Measurements from ENCODE around the gene GPT2. TPM values are rescaled to one million over a fixed set of nuclear protein-coding genes. Genes with fewer than 3 reads are reported as not detected.
"Not testable (repeated sequence)": the region's sequence is repeated elsewhere in the genome, so short reads cannot be mapped to it uniquely, and the experiment has no call there.

Gene GPT2
- total RNA-seq, 1 experiment from 2014 or later, result 68.8 TPM

DNA sequence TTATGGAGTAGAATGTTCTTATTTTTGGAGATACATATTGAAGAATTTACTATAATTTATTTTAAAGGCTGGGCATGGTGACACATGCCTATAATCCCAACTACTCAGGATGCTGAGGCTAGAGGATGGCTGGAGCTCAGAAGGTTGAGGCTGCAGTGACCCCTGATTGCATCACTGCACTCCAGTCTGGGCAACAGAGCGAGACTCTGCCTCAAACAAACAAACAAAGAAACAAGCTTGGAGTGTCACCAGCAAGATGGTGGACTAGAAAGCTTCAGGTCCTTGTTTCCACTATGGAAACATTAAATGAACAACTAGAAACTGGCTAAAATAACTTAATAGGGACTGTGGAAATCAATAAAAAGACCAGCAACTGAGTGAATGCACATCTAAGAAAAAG, 17.9 kb upstream of the GPT2 start:
- H3K4me1 Mint-ChIP-seq, result peaks cover 13 to 15% of the 10 kb centered on the region in 2 experiments
- Histone ChIP-seq H3K4me1 (ENCODE audit: insufficient read depth, low read length) (no peaks in the 10 kb centered on the region), H2BK12ac (ENCODE audit: insufficient read length, low read depth, low read length) (no peak overlapping the region), H3K79me2 (ENCODE audit: insufficient read depth, low read length) (no peaks in the 10 kb centered on the region), H2BK5ac (ENCODE audit: insufficient read length, low read length) (no peak overlapping the region), H4K20me1 (ENCODE audit: control insufficient read depth, insufficient read depth, insufficient read length) (no peaks in the 10 kb centered on the region), H2AFZ (ENCODE audit: low read length) (no peak overlapping the region), H4K8ac (replicated peaks; ENCODE audit: insufficient read length, low read depth, low read length) (no peak overlapping the region), H2AK5ac (ENCODE audit: insufficient read length, low read length) (no peak overlapping the region), H4K91ac (ENCODE audit: insufficient read length, low read depth, low read length) (no peak overlapping the region), H3K14ac (ENCODE audit: insufficient read depth, low read length) (no peak overlapping the region), H3K4ac (ENCODE audit: low read depth, low read length) (no peak overlapping the region), H3K9ac (ENCODE audit: extremely low read depth, insufficient read length, low read length) (no peak overlapping the region), H3K4me2 (ENCODE audit: insufficient read depth, insufficient read length, low read length) (no peak overlapping the region), H3K79me1 (ENCODE audit: insufficient read depth, low read depth, low read length, poor library complexity, severe bottlenecking) (no peaks in the 10 kb centered on the region), H3K23me2 (ENCODE audit: insufficient read length, low read depth, low read length, poor library complexity, severe bottlenecking) (no peaks in the 10 kb centered on the region), H3K23ac (ENCODE audit: insufficient read length, low read depth, low read length) (no peak overlapping the region), H3K27me3 (ENCODE audit: insufficient read depth, low read length) (no peaks in the 10 kb centered on the region), H3K18ac (ENCODE audit: insufficient read length, low read depth, low read length) (no peak overlapping the region), H2BK20ac (ENCODE audit: low read depth, low read length, poor library complexity, severe bottlenecking) (no peak overlapping the region), H3K27ac (ENCODE audit: insufficient read length, low read depth, low read length) (no peak overlapping the region), H3K9me3 (ENCODE audit: control insufficient read depth, low read depth, low read length) (no peaks in the 10 kb centered on the region), H2BK120ac (ENCODE audit: low read depth, low read length, poor library complexity, severe bottlenecking) (no peak overlapping the region), H3T11ph (ENCODE audit: low read length) (no peak overlapping the region), H4K5ac (ENCODE audit: insufficient read length, low read depth, low read length) (no peak overlapping the region), H3K56ac (ENCODE audit: insufficient read length, low read depth, low read length) (no peak overlapping the region), H2BK15ac (ENCODE audit: low read depth, low read length) (no peak overlapping the region)
- DNase-seq, result no peak
- peaks cover 10 to 12% of the 10 kb centered on the region in 2 experiments for H3K9me3 Mint-ChIP-seq
- H3K4me3 Mint-ChIP-seq, result no peak overlapping the region
- TF ChIP-seq CTCF (conservative IDR thresholded peaks at IDR 0.05), result no peak
- peaks cover 0 to 3% (median 0%) of the 10 kb centered on the region in 3 experiments; a peak in 2 of 7 replicates for H3K36me3 Mint-ChIP-seq (ENCODE audit: insufficient read depth in 1 of 3, low read depth in 3 of 3)
- WGBS (ENCODE audit: extremely low coverage, insufficient read length, low lambda C conversion rate), result no CpG with 5 or more reads among the region's 1 CpG
- no peaks in the 10 kb centered on the region; the same call in 1 of the 2 replicates for H3K27me3 Mint-ChIP-seq (ENCODE audit: low read depth)
- no peak overlapping the region for H3K27ac Mint-ChIP-seq

DNA sequence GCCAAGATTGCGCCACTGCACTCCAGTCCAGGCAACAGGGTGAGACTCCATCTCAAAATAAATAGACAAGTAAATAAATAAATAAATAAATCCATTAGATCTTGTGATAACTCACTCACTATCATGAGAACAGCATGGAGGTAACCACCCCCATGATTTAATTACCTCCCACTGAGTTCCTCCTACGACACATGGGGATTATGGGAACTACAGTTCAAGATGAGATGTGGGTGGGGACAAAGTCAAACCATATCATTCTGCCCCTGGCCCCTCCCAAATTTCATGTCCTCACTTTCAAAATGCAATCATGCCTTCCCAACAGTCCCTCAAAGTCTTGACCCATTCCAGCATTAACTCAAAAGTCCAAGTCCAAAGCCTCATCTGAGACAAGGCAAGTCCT, 16.7 kb upstream of the GPT2 start:
- not testable (repeated sequence) for H3K4ac ChIP-seq (ENCODE audit: low read depth, low read length); H3K27ac Mint-ChIP-seq; H3K9ac ChIP-seq (ENCODE audit: extremely low read depth, insufficient read length, low read length); H4K5ac ChIP-seq (ENCODE audit: insufficient read length, low read depth, low read length); H2BK5ac ChIP-seq (ENCODE audit: insufficient read length, low read length); H3K27me3 Mint-ChIP-seq (ENCODE audit: low read depth); H2AFZ ChIP-seq (ENCODE audit: low read length); H4K91ac ChIP-seq (ENCODE audit: insufficient read length, low read depth, low read length); H3K4me2 ChIP-seq (ENCODE audit: insufficient read depth, insufficient read length, low read length); H3K4me1 ChIP-seq (ENCODE audit: insufficient read depth, low read length); H3T11ph ChIP-seq (ENCODE audit: low read length); H3K14ac ChIP-seq (ENCODE audit: insufficient read depth, low read length); H3K79me2 ChIP-seq (ENCODE audit: insufficient read depth, low read length); H3K23me2 ChIP-seq (ENCODE audit: insufficient read length, low read depth, low read length, poor library complexity, severe bottlenecking); H3K9me3 ChIP-seq (ENCODE audit: control insufficient read depth, low read depth, low read length); H4K20me1 ChIP-seq (ENCODE audit: control insufficient read depth, insufficient read depth, insufficient read length); H3K4me3 Mint-ChIP-seq; DNase-seq; H4K8ac ChIP-seq (replicated peaks; ENCODE audit: insufficient read length, low read depth, low read length); H3K23ac ChIP-seq (ENCODE audit: insufficient read length, low read depth, low read length); H3K79me1 ChIP-seq (ENCODE audit: insufficient read depth, low read depth, low read length, poor library complexity, severe bottlenecking); H2BK12ac ChIP-seq (ENCODE audit: insufficient read length, low read depth, low read length); H3K27ac ChIP-seq (ENCODE audit: insufficient read length, low read depth, low read length); H2AK5ac ChIP-seq (ENCODE audit: insufficient read length, low read length); H3K36me3 Mint-ChIP-seq (ENCODE audit: insufficient read depth in 1 of 3, low read depth in 3 of 3); H2BK20ac ChIP-seq (ENCODE audit: low read depth, low read length, poor library complexity, severe bottlenecking); H3K9me3 Mint-ChIP-seq; H3K27me3 ChIP-seq (ENCODE audit: insufficient read depth, low read length); H3K56ac ChIP-seq (ENCODE audit: insufficient read length, low read depth, low read length); H2BK120ac ChIP-seq (ENCODE audit: low read depth, low read length, poor library complexity, severe bottlenecking); H3K18ac ChIP-seq (ENCODE audit: insufficient read length, low read depth, low read length); H2BK15ac ChIP-seq (ENCODE audit: low read depth, low read length)
- WGBS (ENCODE audit: extremely low coverage, insufficient read length, low lambda C conversion rate), result no CpG with 5 or more reads among the region's 2 CpGs
- peaks cover 23 to 24% of the 10 kb centered on the region in 2 experiments for H3K4me1 Mint-ChIP-seq
